HepG2 (cell line): ENCODE data around the gene TARM1. TPM values are rescaled to one million over a fixed set of nuclear protein-coding genes. Genes with fewer than 3 reads are reported as not detected.

Source experiments
- ATAC-seq: fragments of 200-7000 bp; cut with Tn5 transposase; 3 replicates; pipeline ENCODE4 v1.9.1; 2020; ENCODE audit warnings: mild to moderate bottlenecking, moderate library complexity
- BruUV-seq: library from RNA; stranded (reverse); fragments of 400-500 nt; replicated peaks from 2 replicates; lab custom pipeline; 2021; lab: Mats Ljungman, UMichigan
- CTCF ChIA-PET: fragments of 300-600 bp; formaldehyde crosslinking; extraction: SDS; loops from one replicate; lab custom pipeline; 2021; ENCODE audit warnings: low total read pairs, inconsistent platforms, low intra/inter-chr PET ratio; lab: Yijun Ruan, JAX
- POLR2A ChIA-PET: fragments of 350-600 bp; sonication (Branson Sonifier 250); formaldehyde crosslinking; loops from one replicate; lab custom pipeline; 2020; ENCODE audit warnings: antibody characterized with exemption, inconsistent platforms; lab: Yijun Ruan, JAX
- DNase-seq: peaks from one replicate; pipeline ENCODE4 v3.0.0-alpha.2; 2015; ENCODE audit warnings: low spot score
- FAIRE-seq: peaks from 3 replicates; lab custom pipeline; 2011; peaks lifted over from hg19 to GRCh38; lab: Jason Lieb, UNC
- H2AFZ ChIP-seq: one replicate; pipeline ENCODE4 v1.6.1; 2011; ENCODE audit warnings: low read length, inconsistent platforms
- H3K27ac ChIP-seq: fragments of 300-600 bp; 3 replicates; pipeline ENCODE4 v1.8.0; 2011; ENCODE audit warnings: mixed run types, mild to moderate bottlenecking, mixed read lengths, low read length, inconsistent platforms; ENCODE audit not compliant: insufficient read depth; ENCODE audit errors: extremely low read length
- H3K27me3 ChIP-seq, 2 experiments: fragments of 200-600 bp in 1 of 2; 2 replicates in 1 of 2; 3 replicates in 1 of 2; pipeline versions ENCODE4 v1.6.0 to v1.8.0; 2011; ENCODE audit warnings: low read length in 2 of 2, mild to moderate bottlenecking in 2 of 2, moderate library complexity in 2 of 2, inconsistent platforms in 1 of 2; ENCODE audit not compliant: insufficient read depth in 2 of 2, control insufficient read depth in 1 of 2
- H3K36me3 ChIP-seq, 2 experiments: fragments of 200-600 bp in 1 of 2; replicated peaks in 1 of 2; 2 replicates in 1 of 2; 3 replicates in 1 of 2; pipeline versions ENCODE4 v1.5.1 to v1.8.0; 2011; ENCODE audit warnings: low read length in 2 of 2, inconsistent platforms in 1 of 2; ENCODE audit not compliant: insufficient read depth in 2 of 2, control insufficient read depth in 1 of 2
- H3K4me1 ChIP-seq: 2 replicates; pipeline ENCODE4 v1.5.1; 2012; ENCODE audit warnings: low read length, inconsistent platforms; ENCODE audit not compliant: insufficient read depth
- H3K4me2 ChIP-seq: 2 replicates; pipeline ENCODE4 v1.6.0; 2011; ENCODE audit warnings: low read depth, low read length, inconsistent platforms
- H3K4me3 ChIP-seq, 3 experiments: fragments of 200-600 bp in 1 of 3; sonication (generic), shearing (Covaris generic) in 1 of 3; replicated peaks in 1 of 3; 2 replicates each; pipeline ENCODE4 v1.5.1; 2011 to 2016; ENCODE audit warnings: low read length in 3 of 3, inconsistent platforms in 2 of 3, low read depth in 2 of 3, mild to moderate bottlenecking in 2 of 3, control low read depth in 1 of 3, mixed read lengths in 1 of 3; ENCODE audit not compliant: insufficient read depth in 1 of 3
- H3K79me2 ChIP-seq: one replicate; pipeline ENCODE4 v1.6.1; 2011; ENCODE audit warnings: low read length, inconsistent platforms; ENCODE audit not compliant: insufficient read depth
- H3K9ac ChIP-seq: 2 replicates; pipeline ENCODE4 v1.6.0; 2011; ENCODE audit warnings: mild to moderate bottlenecking, low read depth, low read length, inconsistent platforms; ENCODE audit not compliant: insufficient read depth
- H3K9me3 ChIP-seq: 2 replicates; pipeline ENCODE4 v1.5.1; 2012; ENCODE audit warnings: mild to moderate bottlenecking, low read length
- H4K20me1 ChIP-seq: 2 replicates; pipeline ENCODE4 v1.6.0; 2011; ENCODE audit warnings: inconsistent platforms, mild to moderate bottlenecking, low read length, moderate library complexity; ENCODE audit not compliant: insufficient read depth
- MIER2 ChIP-seq: IDR thresholded peaks from 2 replicates; pipeline ENCODE4 v1.6.1; 2016; ENCODE audit warnings: missing biosample characterization, missing genetic modification reagents
- ONECUT2 ChIP-seq: sonication (generic); formaldehyde crosslinking; IDR thresholded peaks from 2 replicates; pipeline ENCODE4 v1.4.0; 2020; ENCODE audit warnings: missing genetic modification reagents
- ZFY ChIP-seq: sonication (generic); formaldehyde crosslinking; IDR thresholded peaks from 2 replicates; pipeline ENCODE4 v1.4.0; 2020; ENCODE audit warnings: missing genetic modification reagents
- ZNF563 ChIP-seq: sonication (generic); formaldehyde crosslinking; IDR thresholded peaks from 2 replicates; pipeline ENCODE4 v1.8.0; 2022; ENCODE audit warnings: mild to moderate bottlenecking, moderate library complexity, missing genetic modification reagents
- WGBS: methylation state at CpG from one replicate; pipeline ENCODE4 v1.1.6; 2017; ENCODE audit warnings: low lambda C conversion rate; 5-methylcytosine and 5-hydroxymethylcytosine counted together
- in situ Hi-C: cut with HindIII; loops from 2 replicates; pipeline ENCODE4 v1.10.0; 2017; ENCODE audit warnings: low pct_unique_long_range_greater_than_20kb; ENCODE audit not compliant: extremely low pct_ligation_motif_present
- intact Hi-C: fragments of 100-400 bp; cut with micrococcal nuclease; formaldehyde crosslinking; loops from one replicate; pipeline ENCODE4 v1.10.0; 2022; ENCODE audit not compliant: unreplicated experiment
- polyA plus RNA-seq, 8 experiments: library from polyadenylated mRNA; depleted of rRNA in 3 of 8; stranded (reverse) in 7 of 8; unstranded in 1 of 8; fragments of >200 nt; fragmentation: Illumina TruSeq in 4 of 8; extraction: Trizol in 4 of 8; gene quantifications; 2 replicates each; pipeline versions ENCODE4 v1.2.1 to v1.2.3, GENCODE V29; 2011 to 2016; ENCODE audit warnings: low read depth in 4 of 8, missing spikeins in 1 of 8, mixed read lengths in 1 of 8; ENCODE audit not compliant: insufficient read depth in 1 of 8
- total RNA-seq, 5 experiments: library from RNA; depleted of rRNA; stranded (reverse); fragments of >200 nt; fragmentation: Illumina TruSeq; extraction: Trizol; gene quantifications; 2 replicates each; pipeline ENCODE4 v1.2.3, GENCODE V29; 2016; ENCODE audit warnings: low read depth in 1 of 5
- TF ChIP-seq, protein P1 (sequence below): sonication (generic); formaldehyde crosslinking; conservative IDR thresholded peaks from 2 replicates; pipeline ENCODE4 v1.4.0; 2020; ENCODE audit warnings: mild to moderate bottlenecking, missing genetic modification reagents, moderate library complexity
- TF ChIP-seq, protein P2 (sequence below): sonication (generic); formaldehyde crosslinking; IDR thresholded peaks from 2 replicates; pipeline ENCODE4 v1.4.0; 2020; ENCODE audit warnings: missing genetic modification reagents

Gene TARM1
- total and polyA plus RNA-seq, 2 of the 13 experiments (the other 11 are each of a cell fraction or from before 2014, with no cell fraction given), result not detected

DNA sequence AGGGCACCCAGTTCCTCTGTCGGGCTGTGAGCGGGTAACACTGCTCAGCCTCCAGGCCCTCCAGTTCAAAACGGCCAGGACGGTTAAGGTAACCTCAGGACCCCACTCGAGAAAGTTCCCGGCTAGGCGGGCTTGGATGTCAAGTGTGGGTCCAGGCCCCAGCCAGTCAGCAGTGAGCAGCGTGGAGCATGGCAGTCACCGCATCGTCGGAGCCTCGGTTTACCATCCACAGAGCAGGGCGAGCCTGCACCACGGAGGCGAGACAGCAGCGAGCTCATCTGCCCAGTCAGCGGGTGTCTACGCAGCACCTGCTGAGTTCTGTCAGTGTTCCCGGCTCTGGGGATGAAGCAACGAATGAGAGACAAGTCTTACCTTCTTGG, 48.4 kb upstream of the TARM1 start:
- intact Hi-C loops (no loop called here), in situ Hi-C loops (no loop called here)
- no peak overlapping the region for H3K4me3 ChIP-seq
- no peak overlapping the region for H3K27ac ChIP-seq
- FAIRE-seq, result no peak
- H4K20me1 ChIP-seq, result no peaks in the 10 kb centered on the region
- H3K4me1 ChIP-seq, result peaks cover 4% of the 10 kb centered on the region
- H3K9ac ChIP-seq, result no peak overlapping the region
- H3K27me3 ChIP-seq, result no peaks in the 10 kb centered on the region
- H3K36me3 ChIP-seq, result peaks cover 10 to 40% of the 10 kb centered on the region in 2 experiments; a peak in 4 of 5 replicates
- WGBS, result 83% methylated on average over 5 of the region's 20 CpGs
- BruUV-seq, result no TSS peak
- ATAC-seq, result no peak
- CTCF ChIA-PET, result no interaction called here
- no peak overlapping the region for H3K4me2 ChIP-seq
- DNase-seq, result no peak
- no peaks in the 10 kb centered on the region for H3K79me2 ChIP-seq
- TF ChIP-seq, protein P1, sequence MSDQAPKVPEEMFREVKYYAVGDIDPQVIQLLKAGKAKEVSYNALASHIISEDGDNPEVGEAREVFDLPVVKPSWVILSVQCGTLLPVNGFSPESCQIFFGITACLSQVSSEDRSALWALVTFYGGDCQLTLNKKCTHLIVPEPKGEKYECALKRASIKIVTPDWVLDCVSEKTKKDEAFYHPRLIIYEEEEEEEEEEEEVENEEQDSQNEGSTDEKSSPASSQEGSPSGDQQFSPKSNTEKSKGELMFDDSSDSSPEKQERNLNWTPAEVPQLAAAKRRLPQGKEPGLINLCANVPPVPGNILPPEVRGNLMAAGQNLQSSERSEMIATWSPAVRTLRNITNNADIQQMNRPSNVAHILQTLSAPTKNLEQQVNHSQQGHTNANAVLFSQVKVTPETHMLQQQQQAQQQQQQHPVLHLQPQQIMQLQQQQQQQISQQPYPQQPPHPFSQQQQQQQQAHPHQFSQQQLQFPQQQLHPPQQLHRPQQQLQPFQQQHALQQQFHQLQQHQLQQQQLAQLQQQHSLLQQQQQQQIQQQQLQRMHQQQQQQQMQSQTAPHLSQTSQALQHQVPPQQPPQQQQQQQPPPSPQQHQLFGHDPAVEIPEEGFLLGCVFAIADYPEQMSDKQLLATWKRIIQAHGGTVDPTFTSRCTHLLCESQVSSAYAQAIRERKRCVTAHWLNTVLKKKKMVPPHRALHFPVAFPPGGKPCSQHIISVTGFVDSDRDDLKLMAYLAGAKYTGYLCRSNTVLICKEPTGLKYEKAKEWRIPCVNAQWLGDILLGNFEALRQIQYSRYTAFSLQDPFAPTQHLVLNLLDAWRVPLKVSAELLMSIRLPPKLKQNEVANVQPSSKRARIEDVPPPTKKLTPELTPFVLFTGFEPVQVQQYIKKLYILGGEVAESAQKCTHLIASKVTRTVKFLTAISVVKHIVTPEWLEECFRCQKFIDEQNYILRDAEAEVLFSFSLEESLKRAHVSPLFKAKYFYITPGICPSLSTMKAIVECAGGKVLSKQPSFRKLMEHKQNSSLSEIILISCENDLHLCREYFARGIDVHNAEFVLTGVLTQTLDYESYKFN (CRISPR knock-in tag), result no peak
- no peak for TF ChIP-seq ONECUT2 (CRISPR knock-in tag)
- TF ChIP-seq, protein P2, sequence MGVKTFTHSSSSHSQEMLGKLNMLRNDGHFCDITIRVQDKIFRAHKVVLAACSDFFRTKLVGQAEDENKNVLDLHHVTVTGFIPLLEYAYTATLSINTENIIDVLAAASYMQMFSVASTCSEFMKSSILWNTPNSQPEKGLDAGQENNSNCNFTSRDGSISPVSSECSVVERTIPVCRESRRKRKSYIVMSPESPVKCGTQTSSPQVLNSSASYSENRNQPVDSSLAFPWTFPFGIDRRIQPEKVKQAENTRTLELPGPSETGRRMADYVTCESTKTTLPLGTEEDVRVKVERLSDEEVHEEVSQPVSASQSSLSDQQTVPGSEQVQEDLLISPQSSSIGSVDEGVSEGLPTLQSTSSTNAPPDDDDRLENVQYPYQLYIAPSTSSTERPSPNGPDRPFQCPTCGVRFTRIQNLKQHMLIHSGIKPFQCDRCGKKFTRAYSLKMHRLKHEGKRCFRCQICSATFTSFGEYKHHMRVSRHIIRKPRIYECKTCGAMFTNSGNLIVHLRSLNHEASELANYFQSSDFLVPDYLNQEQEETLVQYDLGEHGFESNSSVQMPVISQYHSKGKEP (CRISPR knock-in tag), result no peak
- TF ChIP-seq ZNF563 (CRISPR knock-in tag), result no peak
- no peak for TF ChIP-seq ZFY (CRISPR knock-in tag)
- no peak for TF ChIP-seq MIER2 (CRISPR knock-in tag)
- POLR2A ChIA-PET, result no interaction called here
- no peak overlapping the region for H2AFZ ChIP-seq
- H3K9me3 ChIP-seq, result peaks cover 5% of the 10 kb centered on the region
